ENCODE measurements around the gene PNKP. TPM values are rescaled to one million over a fixed set of nuclear protein-coding genes. Genes with fewer than 3 reads are reported as not detected.

The PNKP gene
- total RNA-seq, 2 experiments from 2014 or later: 64.4 to 65.9 TPM

GRCh38 chr19:49859682-49860335 is 7.6 kb downstream of the PNKP start:
- no peak overlapping the region for H3K4me3 Mint-ChIP-seq
- intact Hi-C loops (cut with micrococcal nuclease): loop anchor here (10.0 kb wide), 1 partner anchor 125 kb away; no protein-coding TSS in a partner anchor
- CTCF ChIA-PET: no interaction called here
- H3K27me3 Mint-ChIP-seq (ENCODE audit: low read depth): no peaks in the 10 kb centered on the region
- DNase-seq: no peak
- H3K27ac Mint-ChIP-seq: no peak overlapping the region
- peaks cover 15% of the 10 kb centered on the region for H3K4me1 Mint-ChIP-seq (ENCODE audit: low read depth)
- peaks cover 25% of the 10 kb centered on the region for H3K36me3 Mint-ChIP-seq (ENCODE audit: low read depth)
- no peaks in the 10 kb centered on the region for H3K9me3 Mint-ChIP-seq

- intact Hi-C loops (cut with micrococcal nuclease): no loop called here
- no peak for DNase-seq
- Mint-ChIP-seq H3K9me3 (no peaks in the 10 kb centered on the region), H3K36me3 (ENCODE audit: low read depth) (peaks cover 13% of the 10 kb centered on the region), H3K4me3 (no peak overlapping the region), H3K27ac (no peak overlapping the region), H3K4me1 (ENCODE audit: low read depth) (peaks cover 10% of the 10 kb centered on the region), H3K27me3 (ENCODE audit: low read depth) (no peaks in the 10 kb centered on the region)
- CTCF ChIA-PET: interaction anchor here (1.2 kb wide), 1 partner anchor 11 kb away, joined by 3 read pairs; no protein-coding TSS in a partner anchor
Measured at GRCh38 chr19:49858088-49858985, 9.0 kb downstream of the PNKP start.

DNA sequence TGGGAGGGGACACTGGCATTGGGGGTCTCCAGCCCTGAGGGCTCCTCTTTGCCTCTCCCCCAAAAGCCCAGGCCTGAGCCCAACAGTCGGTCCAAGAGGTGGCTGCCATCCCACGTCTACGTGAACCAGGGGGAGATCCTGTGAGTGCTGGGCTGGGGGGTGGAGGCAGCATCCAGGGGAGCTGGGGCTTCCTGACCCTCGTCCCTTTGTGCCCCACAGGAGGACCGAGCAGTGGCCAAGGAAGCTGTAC is 9.6 kb downstream of the PNKP start:
- Mint-ChIP-seq H3K4me1 (ENCODE audit: low read depth) (peaks cover 9% of the 10 kb centered on the region), H3K36me3 (ENCODE audit: low read depth) (peaks cover 8% of the 10 kb centered on the region), H3K9me3 (no peaks in the 10 kb centered on the region), H3K27ac (no peak overlapping the region), H3K27me3 (ENCODE audit: low read depth) (no peaks in the 10 kb centered on the region), H3K4me3 (no peak overlapping the region)
- CTCF ChIA-PET: interaction anchor here (1.2 kb wide), 1 partner anchor 12 kb away, joined by 3 read pairs; no protein-coding TSS in a partner anchor
- intact Hi-C loops (cut with micrococcal nuclease): no loop called here
- DNase-seq: no peak

DNA sequence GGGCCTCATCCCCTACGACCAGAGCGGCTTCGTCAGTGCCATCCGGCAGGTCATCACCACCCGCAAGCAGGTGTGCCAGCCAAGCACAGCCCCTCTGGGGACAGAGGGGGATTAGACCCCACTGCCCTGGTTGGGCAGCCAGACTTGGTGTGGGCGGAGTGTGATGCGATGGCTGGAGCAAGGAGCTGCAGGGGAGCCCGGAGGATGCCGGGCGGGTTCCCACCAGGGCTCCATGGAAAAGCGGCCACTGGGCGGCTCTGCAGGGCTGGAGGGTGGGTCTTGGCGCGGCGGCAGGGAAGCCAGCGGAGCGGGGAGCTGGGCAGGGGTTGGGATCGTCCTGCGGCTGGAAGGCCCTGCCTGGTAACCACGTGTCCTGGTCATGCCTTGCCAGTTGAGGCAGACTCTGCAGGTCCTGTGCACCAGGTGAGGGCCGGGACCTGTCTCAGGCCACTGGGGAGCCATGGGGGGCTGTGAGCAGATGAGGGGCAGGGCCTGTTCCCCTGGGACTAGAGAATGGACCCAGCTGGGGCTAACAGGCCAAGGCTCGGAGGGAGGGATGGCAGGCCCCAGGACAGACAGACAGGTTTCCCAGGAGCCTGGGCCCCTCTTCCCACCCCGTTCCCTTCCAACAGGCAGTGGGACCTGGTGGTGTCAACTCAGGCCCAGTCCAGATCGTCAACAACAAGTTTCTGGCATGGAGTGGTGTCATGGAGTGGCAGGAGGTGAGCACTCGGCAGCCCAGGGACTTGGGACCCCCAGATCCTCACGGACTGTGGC is 10.1 kb downstream of the PNKP start:
- Mint-ChIP-seq H3K36me3 (ENCODE audit: low read depth) (peaks cover 8% of the 10 kb centered on the region), H3K4me1 (ENCODE audit: low read depth) (peaks cover 14% of the 10 kb centered on the region), H3K4me3 (no peak overlapping the region), H3K27me3 (ENCODE audit: low read depth) (no peaks in the 10 kb centered on the region), H3K9me3 (no peaks in the 10 kb centered on the region), H3K27ac (no peak overlapping the region)
- CTCF ChIA-PET: no interaction called here
- intact Hi-C loops (cut with micrococcal nuclease): no loop called here
- no peak for DNase-seq

DNA sequence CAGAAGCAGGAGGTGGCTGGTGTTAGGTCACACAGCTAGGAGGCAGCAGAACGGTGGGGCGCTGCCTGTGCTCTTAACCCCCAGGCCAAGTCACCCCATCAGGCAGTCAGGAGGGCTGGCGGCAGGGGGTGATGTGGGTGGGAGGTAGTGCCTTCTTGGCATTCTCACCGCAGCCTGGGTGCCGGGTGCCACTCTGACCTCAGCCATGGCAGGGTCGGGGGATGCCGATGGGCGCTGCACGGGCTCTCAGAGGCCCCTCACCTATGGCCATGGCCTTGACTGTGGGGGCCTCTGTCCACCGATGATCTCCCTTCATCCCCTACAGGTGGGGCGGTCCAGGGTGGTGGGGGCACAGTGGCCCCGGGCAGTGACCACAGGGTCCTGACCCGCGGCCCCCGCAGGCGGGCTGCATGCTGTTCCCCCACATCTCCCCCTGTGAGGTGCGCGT is 10.8 kb downstream of the PNKP start:
- no peaks in the 10 kb centered on the region for H3K27me3 Mint-ChIP-seq (ENCODE audit: low read depth)
- DNase-seq: no peak
- H3K9me3 Mint-ChIP-seq: no peaks in the 10 kb centered on the region
- H3K4me3 Mint-ChIP-seq: no peak overlapping the region
- H3K36me3 Mint-ChIP-seq (ENCODE audit: low read depth): peaks cover 7% of the 10 kb centered on the region
- intact Hi-C loops (cut with micrococcal nuclease): no loop called here
- H3K4me1 Mint-ChIP-seq (ENCODE audit: low read depth): peaks cover 19% of the 10 kb centered on the region
- no peak overlapping the region for H3K27ac Mint-ChIP-seq
- CTCF ChIA-PET: no interaction called here

DNA sequence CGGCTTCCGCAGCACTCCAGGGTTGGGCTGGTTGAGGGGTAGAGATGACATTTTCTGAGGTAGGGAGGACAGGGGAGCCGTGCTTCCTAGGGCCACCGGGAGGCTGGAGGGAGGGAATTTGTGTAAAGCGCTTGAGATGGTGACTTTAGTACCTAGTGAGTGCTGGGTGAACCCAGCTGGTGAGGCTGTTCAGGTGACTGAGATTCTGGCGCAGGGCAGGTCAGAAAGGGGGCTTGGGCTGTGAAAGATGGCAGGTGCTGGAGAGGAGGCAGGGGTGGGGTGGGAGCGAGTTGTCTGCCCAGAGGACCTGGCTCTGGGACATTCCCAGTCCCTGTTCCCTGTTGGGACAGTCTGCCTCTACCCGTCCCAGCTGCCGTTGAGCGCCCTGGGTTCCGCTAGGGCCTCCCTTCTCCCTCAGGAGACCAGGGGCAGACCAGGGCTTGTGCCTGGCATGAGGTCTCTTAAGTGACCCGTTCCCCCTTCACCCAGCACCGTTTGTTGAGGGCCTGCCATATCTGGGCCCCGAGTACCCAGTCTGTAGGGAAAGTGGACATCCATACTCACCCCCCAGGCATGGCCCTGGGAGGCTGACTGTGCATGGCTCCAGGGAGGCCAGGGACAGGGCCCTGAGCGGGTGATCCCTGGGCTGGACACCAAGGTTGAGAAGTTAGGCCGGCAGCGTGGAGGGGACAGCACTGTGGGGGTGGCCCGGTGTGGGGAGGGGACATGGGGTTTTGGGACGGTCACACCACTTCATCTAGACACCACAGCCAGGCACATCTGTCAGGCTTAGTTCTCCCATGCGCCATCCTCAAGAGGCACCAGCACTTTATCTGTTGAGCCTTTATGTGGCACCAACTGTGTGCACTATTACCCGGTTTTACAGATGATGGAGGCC is 11.5 kb downstream of the PNKP start:
- Mint-ChIP-seq H3K36me3 (ENCODE audit: low read depth) (peaks cover 5% of the 10 kb centered on the region), H3K27me3 (ENCODE audit: low read depth) (no peaks in the 10 kb centered on the region), H3K9me3 (no peaks in the 10 kb centered on the region), H3K4me1 (ENCODE audit: low read depth) (peaks cover 19% of the 10 kb centered on the region), H3K4me3 (no peak overlapping the region), H3K27ac (no peak overlapping the region)
- DNase-seq: no peak
- intact Hi-C loops (cut with micrococcal nuclease): no loop called here
- CTCF ChIA-PET: no interaction called here

GRCh38 chr19:49855277-49855675 is 12.1 kb downstream of the PNKP start:
- CTCF ChIA-PET: interaction anchor here (0.5 kb wide), 1 partner anchor 350 kb away, joined by 4 read pairs; no protein-coding TSS in a partner anchor
- intact Hi-C loops (cut with micrococcal nuclease): no loop called here
- Mint-ChIP-seq H3K4me1 (ENCODE audit: low read depth) (peaks cover 21% of the 10 kb centered on the region), H3K4me3 (no peak overlapping the region), H3K9me3 (no peaks in the 10 kb centered on the region), H3K36me3 (ENCODE audit: low read depth) (peaks cover 5% of the 10 kb centered on the region), H3K27me3 (ENCODE audit: low read depth) (no peaks in the 10 kb centered on the region), H3K27ac (no peak overlapping the region)
- no peak for DNase-seq

GRCh38 chr19:49854378-49855263 is 12.8 kb downstream of the PNKP start:
- Mint-ChIP-seq H3K4me1 (ENCODE audit: low read depth) (peaks cover 27% of the 10 kb centered on the region), H3K27me3 (ENCODE audit: low read depth) (no peaks in the 10 kb centered on the region), H3K9me3 (peaks cover 5% of the 10 kb centered on the region), H3K27ac (no peak overlapping the region), H3K4me3 (no peak overlapping the region), H3K36me3 (ENCODE audit: low read depth) (peaks cover 5% of the 10 kb centered on the region)
- intact Hi-C loops (cut with micrococcal nuclease): loop anchor here (5.0 kb wide), 1 partner anchor 262 kb away; the partner anchor contains the start of gene PRR12
- CTCF ChIA-PET: interaction anchor here (0.5 kb wide), 1 partner anchor 349 kb away, joined by 4 read pairs; no protein-coding TSS in a partner anchor
- DNase-seq: no peak

GRCh38 chr19:49853852-49854377 is 13.5 kb downstream of the PNKP start:
- intact Hi-C loops (cut with micrococcal nuclease): loop anchor here (5.0 kb wide), 1 partner anchor 262 kb away; the partner anchor contains the start of gene PRR12
- no peak for DNase-seq
- no peaks in the 10 kb centered on the region for H3K27me3 Mint-ChIP-seq (ENCODE audit: low read depth)
- H3K36me3 Mint-ChIP-seq (ENCODE audit: low read depth): peaks cover 4% of the 10 kb centered on the region
- peaks cover 10% of the 10 kb centered on the region for H3K9me3 Mint-ChIP-seq
- H3K27ac Mint-ChIP-seq: no peak overlapping the region
- peaks cover 31% of the 10 kb centered on the region for H3K4me1 Mint-ChIP-seq (ENCODE audit: low read depth)
- CTCF ChIA-PET: no interaction called here
- no peak overlapping the region for H3K4me3 Mint-ChIP-seq

DNA sequence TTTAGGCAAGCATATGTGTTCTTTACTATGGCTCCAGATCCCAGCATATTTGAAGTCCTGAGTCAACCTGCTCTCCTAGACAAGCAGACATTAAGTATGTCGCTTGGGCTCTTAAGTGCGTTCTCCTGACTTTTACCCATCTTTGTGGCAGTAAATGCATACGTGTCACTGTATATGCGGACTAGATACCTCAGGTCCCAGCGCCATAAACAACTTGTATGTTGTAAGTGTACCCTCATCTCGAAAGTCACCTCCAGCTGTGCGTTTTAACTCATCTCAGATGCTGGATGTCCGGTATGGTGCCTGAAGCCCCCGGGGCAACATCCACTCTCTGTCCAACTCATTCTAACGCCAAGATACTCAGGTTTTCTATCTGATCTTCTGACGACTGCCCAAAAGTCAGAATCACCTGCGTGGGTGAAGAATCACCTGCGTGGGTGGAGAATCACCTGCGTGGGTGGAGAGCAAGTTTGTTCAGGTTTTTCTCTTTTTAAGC is 14.7 kb downstream of the PNKP start:
- H3K9me3 Mint-ChIP-seq: peaks cover 12% of the 10 kb centered on the region
- peak overlapping the region; percentile 71 for H3K4me3 Mint-ChIP-seq

More for the DNA sequence above, 14.7 kb downstream of the PNKP start:
- H3K36me3 Mint-ChIP-seq (ENCODE audit: low read depth): no peaks in the 10 kb centered on the region
- no peak overlapping the region for H3K27ac Mint-ChIP-seq
- CTCF ChIA-PET: no interaction called here
- H3K4me1 Mint-ChIP-seq (ENCODE audit: low read depth): peaks cover 42% of the 10 kb centered on the region
- no peaks in the 10 kb centered on the region for H3K27me3 Mint-ChIP-seq (ENCODE audit: low read depth)
- DNase-seq: no peak
- intact Hi-C loops (cut with micrococcal nuclease): loop anchor here (5.0 kb wide), 1 partner anchor 260 kb away; the partner anchor contains the start of gene PRR12

Measured in activated naive CD4-positive, alpha-beta T cell treated with anti-CD3 and anti-CD28 coated beads for 36 hours (primary cell).